Spinal cord (tissue), 10 donors: ENCODE results near the gene ATP9B. TPM values are rescaled to one million over a fixed set of nuclear protein-coding genes. Genes with fewer than 3 reads are reported as not detected.

Source experiments
- DNase-seq, 6 donors: peaks; one replicate each; pipeline versions ENCODE4 v3.0.0 to v3.0.0-alpha.2; 2013 to 2015; ENCODE audit warnings: low spot score in 6 of 6, low read depth in 4 of 6
- H3K27ac ChIP-seq: one replicate; pipeline ENCODE4 v1.5.1; 2013; ENCODE audit warnings: low read depth, low read length, control low read depth
- H3K27me3 ChIP-seq: one replicate; pipeline ENCODE4 v1.6.1; 2013; ENCODE audit warnings: low read length; ENCODE audit not compliant: control insufficient read depth, insufficient read depth
- H3K36me3 ChIP-seq: one replicate; pipeline ENCODE4 v1.6.1; 2013; ENCODE audit warnings: low read length; ENCODE audit not compliant: control insufficient read depth, insufficient read depth
- H3K4me1 ChIP-seq: one replicate; pipeline ENCODE4 v1.6.1; 2013; ENCODE audit warnings: low read length; ENCODE audit not compliant: control insufficient read depth, insufficient read depth
- H3K4me3 ChIP-seq: one replicate; pipeline ENCODE4 v1.5.1; 2013; ENCODE audit warnings: low read depth, low read length, control low read depth
- H3K9me3 ChIP-seq: one replicate; pipeline ENCODE4 v1.6.1; 2013; ENCODE audit warnings: low read length; ENCODE audit not compliant: control insufficient read depth, insufficient read depth
- WGBS: methylation state at CpG from one replicate; pipeline ENCODE4 v1.1.5; 2013; ENCODE audit warnings: missing lambda C conversion rate; ENCODE audit not compliant: insufficient coverage; 5-methylcytosine and 5-hydroxymethylcytosine counted together
- polyA plus RNA-seq, 2 donors: library from polyadenylated mRNA; unstranded; fragments of 120-200 nt; gene quantifications; one replicate each; pipeline ENCODE4 v1.2.1, GENCODE V29; 2013; ENCODE audit not compliant: insufficient read length in 2 of 2
- total RNA-seq, 2 donors: library from RNA; depleted of rRNA in 1 of 2; stranded (reverse); fragments of 120-200 nt in 1 of 2; fragments of >200 nt in 1 of 2; gene quantifications; one replicate each; pipeline versions ENCODE4 v1.2.3 to v1.2.4, GENCODE V29; 2013 to 2014
- donor health status: healthy.

The ATP9B gene
- total and polyA plus RNA-seq, 4 donors, result 19.5 to 72.7 (median 35.6) TPM

DNA sequence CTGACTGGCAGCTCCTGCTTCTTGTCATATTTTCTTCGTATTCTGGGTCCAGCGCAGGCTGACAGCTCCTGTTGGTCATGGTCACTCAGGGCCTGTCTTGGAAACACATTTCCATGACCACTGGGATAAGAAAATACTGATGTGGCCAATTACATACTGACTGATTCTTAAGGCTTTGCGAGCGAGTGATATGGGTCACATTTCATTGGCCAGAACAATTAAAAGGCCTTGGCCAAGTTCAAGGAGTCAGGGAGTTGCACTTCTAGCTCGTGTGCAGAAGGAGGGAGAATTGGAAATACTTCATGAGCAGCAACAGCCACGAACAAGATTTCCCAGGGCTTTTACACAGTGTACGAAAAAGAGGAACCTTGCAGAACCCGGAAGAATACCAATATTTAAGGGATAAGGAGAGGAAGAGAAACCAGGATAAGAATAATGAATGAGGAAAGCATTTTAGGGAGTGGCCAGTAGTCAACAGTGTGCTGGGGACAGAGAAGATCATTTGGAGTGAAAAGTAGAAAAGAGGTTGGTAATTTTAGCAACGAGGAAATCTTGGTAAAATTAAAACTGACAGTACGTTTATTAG, 149.5 kb downstream of the ATP9B start:
- 85% methylated on average over 10 of the region's 10 CpGs for WGBS
- Histone ChIP-seq H3K4me3 (no peak overlapping the region), H3K4me1 (peaks cover 7% of the 10 kb centered on the region), H3K9me3 (no peaks in the 10 kb centered on the region), H3K27me3 (no peaks in the 10 kb centered on the region), H3K27ac (no peak overlapping the region), H3K36me3 (peaks cover 6% of the 10 kb centered on the region)
- no peak for DNase-seq

DNA sequence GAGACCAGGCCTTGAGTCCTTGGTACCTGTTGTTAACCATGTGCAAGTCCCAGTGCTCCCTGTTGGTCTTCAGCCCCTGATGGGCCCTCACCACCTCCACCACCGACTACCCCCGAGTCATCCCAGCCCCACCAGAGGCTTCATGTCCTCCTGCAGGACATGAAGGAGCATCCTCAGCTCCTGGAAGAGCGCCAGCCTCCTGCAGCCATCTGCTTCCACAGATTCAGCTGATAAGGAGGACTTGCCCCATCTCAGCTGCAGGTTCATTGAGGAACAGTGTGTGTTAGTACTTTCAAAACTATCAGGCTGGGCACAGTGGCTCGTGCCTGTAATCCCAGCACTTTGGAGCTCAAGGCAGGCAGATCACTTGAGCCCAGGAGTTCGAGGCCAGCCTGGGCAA, 151.9 kb downstream of the ATP9B start:
- Histone ChIP-seq H3K9me3 (no peaks in the 10 kb centered on the region), H3K4me3 (no peak overlapping the region), H3K4me1 (peaks cover 7% of the 10 kb centered on the region), H3K36me3 (peaks cover 8% of the 10 kb centered on the region), H3K27ac (no peak overlapping the region), H3K27me3 (no peaks in the 10 kb centered on the region)
- WGBS, result 90% methylated on average over 3 of the region's 5 CpGs
- no peak for DNase-seq

DNA sequence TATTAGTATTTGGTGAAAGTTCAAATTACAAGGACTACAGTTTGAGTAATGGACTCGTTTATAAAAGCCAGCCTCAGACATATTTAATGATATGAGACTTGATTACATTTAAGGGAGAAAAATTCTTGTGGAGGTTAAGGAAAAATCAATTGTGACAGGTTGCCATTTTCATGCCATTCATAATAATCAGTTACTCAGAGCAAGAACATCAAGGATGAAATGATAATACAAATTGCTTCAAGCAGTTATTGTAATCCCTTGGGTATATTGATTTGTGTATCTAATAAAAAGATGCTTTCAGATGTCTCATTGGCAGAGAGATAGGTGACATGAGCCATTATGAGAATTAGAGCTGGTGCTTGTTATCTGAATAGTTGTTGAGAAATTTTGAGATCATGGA, 153.6 kb downstream of the ATP9B start:
- Histone ChIP-seq H3K4me3 (no peak overlapping the region), H3K36me3 (peaks cover 8% of the 10 kb centered on the region), H3K9me3 (no peaks in the 10 kb centered on the region), H3K27me3 (no peaks in the 10 kb centered on the region), H3K4me1 (peaks cover 7% of the 10 kb centered on the region), H3K27ac (no peak overlapping the region)
- WGBS, result no CpG with 5 or more reads among the region's 1 CpG
- no peak for DNase-seq

GRCh38 chr18:79223431-79223830, 154.2 kb downstream of the ATP9B start:
- no peak overlapping the region for H3K27ac ChIP-seq
- peaks cover 2% of the 10 kb centered on the region for H3K4me1 ChIP-seq
- no CpG with 5 or more reads among the region's 1 CpG for WGBS
- H3K36me3 ChIP-seq, result peaks cover 8% of the 10 kb centered on the region
- no peaks in the 10 kb centered on the region for H3K27me3 ChIP-seq
- H3K9me3 ChIP-seq, result no peaks in the 10 kb centered on the region
- DNase-seq, result no peak
- H3K4me3 ChIP-seq, result no peak overlapping the region

DNA sequence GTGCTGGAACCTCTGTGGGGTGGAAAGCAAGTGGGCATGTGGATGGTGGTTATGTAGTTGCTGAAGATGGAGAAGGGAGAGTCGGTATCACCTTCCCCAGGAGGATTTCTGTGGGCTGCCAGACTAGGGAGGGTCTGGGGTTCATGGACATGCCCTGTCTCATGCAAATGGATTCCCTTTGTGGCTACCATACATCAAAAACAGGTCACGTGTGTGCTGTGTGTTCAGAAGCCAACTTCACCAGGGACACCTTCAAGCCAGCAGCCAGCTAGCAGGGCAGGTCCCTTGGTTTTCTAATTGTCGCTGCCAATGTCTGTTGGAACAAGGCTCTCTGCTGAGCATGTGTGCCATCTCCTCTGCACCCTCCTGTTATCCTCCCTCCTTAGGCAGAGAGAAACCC, 155.2 kb downstream of the ATP9B start:
- H3K27me3 ChIP-seq, result no peaks in the 10 kb centered on the region
- H3K9me3 ChIP-seq, result no peaks in the 10 kb centered on the region
- no peak overlapping the region for H3K27ac ChIP-seq
- no peak overlapping the region for H3K4me3 ChIP-seq
- no peaks in the 10 kb centered on the region for H3K4me1 ChIP-seq
- no peak for DNase-seq
- H3K36me3 ChIP-seq, result peaks cover 8% of the 10 kb centered on the region
- 49% methylated on average over 2 of the region's 3 CpGs for WGBS

DNA sequence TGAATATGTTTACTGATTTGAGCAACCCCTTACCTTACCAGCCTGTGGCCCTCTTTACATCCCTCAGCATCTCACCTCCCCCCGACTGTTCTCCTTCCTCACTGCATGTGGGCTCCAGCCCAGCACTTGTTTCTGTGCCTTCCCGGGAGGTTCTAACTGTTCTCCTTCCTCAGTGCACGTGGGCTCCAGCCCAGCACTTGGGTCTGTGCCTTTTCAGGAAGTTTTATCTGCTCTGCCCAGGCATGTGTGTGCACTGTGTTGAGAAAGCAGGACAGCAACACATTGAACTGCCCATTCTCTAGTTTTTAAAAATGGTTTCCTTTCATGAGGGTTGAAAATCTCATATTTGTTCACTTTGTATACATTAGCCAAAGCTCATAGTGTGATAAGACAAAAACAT, 158.4 kb downstream of the ATP9B start:
- H3K27ac ChIP-seq, result no peak overlapping the region
- WGBS, result 58% methylated on average over 3 of the region's 3 CpGs

GRCh38 chr18:79229431-79229830, 160.2 kb downstream of the ATP9B start:
- Histone ChIP-seq H3K9me3 (no peaks in the 10 kb centered on the region), H3K27ac (no peak overlapping the region), H3K4me1 (no peaks in the 10 kb centered on the region), H3K4me3 (no peak overlapping the region), H3K27me3 (no peaks in the 10 kb centered on the region), H3K36me3 (peaks cover 4% of the 10 kb centered on the region)
- no CpG with 5 or more reads among the region's 6 CpGs for WGBS
- DNase-seq, result peak in 1 of 6 donors; percentile 62

More for the DNA sequence above, 158.4 kb downstream of the ATP9B start:
- no peak overlapping the region for H3K4me3 ChIP-seq
- H3K27me3 ChIP-seq, result no peaks in the 10 kb centered on the region
- no peaks in the 10 kb centered on the region for H3K4me1 ChIP-seq
- no peak for DNase-seq
- no peaks in the 10 kb centered on the region for H3K9me3 ChIP-seq
- peaks cover 2% of the 10 kb centered on the region for H3K36me3 ChIP-seq

GRCh38 chr18:79234438-79234837, 165.2 kb downstream of the ATP9B start:
- Histone ChIP-seq H3K27me3 (no peaks in the 10 kb centered on the region), H3K4me3 (no peak overlapping the region), H3K27ac (no peak overlapping the region), H3K36me3 (peaks cover 10% of the 10 kb centered on the region), H3K9me3 (no peaks in the 10 kb centered on the region), H3K4me1 (no peaks in the 10 kb centered on the region)
- DNase-seq, result no peak
- WGBS, result 96% methylated on average over 11 of the region's 14 CpGs

GRCh38 chr18:79239631-79240030, 170.4 kb downstream of the ATP9B start:
- H3K27ac ChIP-seq, result no peak overlapping the region
- 69% methylated on average over 12 of the region's 12 CpGs for WGBS
- H3K9me3 ChIP-seq, result no peaks in the 10 kb centered on the region

GRCh38 chr18:79241755-79242154, 172.6 kb downstream of the ATP9B start:
- DNase-seq, result peak in 2 of 6 donors; percentile 35 to 62
- H3K4me3 ChIP-seq, result no peak overlapping the region
- H3K4me1 ChIP-seq, result peaks cover 14% of the 10 kb centered on the region
- H3K36me3 ChIP-seq, result peaks cover 8% of the 10 kb centered on the region
- no peaks in the 10 kb centered on the region for H3K27me3 ChIP-seq
- H3K27ac ChIP-seq, result no peak overlapping the region
- no peaks in the 10 kb centered on the region for H3K9me3 ChIP-seq
- 42% methylated on average over 3 of the region's 8 CpGs for WGBS

More at GRCh38 chr18:79239631-79240030, 170.4 kb downstream of the ATP9B start:
- no peak for DNase-seq
- no peak overlapping the region for H3K4me3 ChIP-seq
- no peaks in the 10 kb centered on the region for H3K27me3 ChIP-seq
- H3K36me3 ChIP-seq, result peaks cover 9% of the 10 kb centered on the region
- H3K4me1 ChIP-seq, result peaks cover 7% of the 10 kb centered on the region
